ENCODE data around the gene KCNS3. TPM values are rescaled to one million over a fixed set of nuclear protein-coding genes. Genes with fewer than 3 reads are reported as not detected.
"Not testable (repeated sequence)": the region's sequence is repeated elsewhere in the genome, so short reads cannot be mapped to it uniquely, and the experiment has no call there.

KCNS3 gene
- total RNA-seq, 2 experiments from 2014 or later: not detected

GRCh38 chr2:17936599-17936998 lies 58.1 kb downstream of the KCNS3 start:
- ChIA-PET POLR2A (no interaction called here), CTCF (no interaction called here)
- Mint-ChIP-seq H3K27me3 (no peaks in the 10 kb centered on the region), H3K9me3 (no peaks in the 10 kb centered on the region), H3K4me1 (no peaks in the 10 kb centered on the region), H3K36me3 (ENCODE audit: low read depth) (no peaks in the 10 kb centered on the region), H3K27ac (no peak overlapping the region), H3K4me3 (no peak overlapping the region)
- no peak for DNase-seq

GRCh38 chr2:17940091-17940630 lies 61.7 kb downstream of the KCNS3 start:
- POLR2A ChIA-PET: no interaction called here
- Mint-ChIP-seq H3K27ac (no peak overlapping the region), H3K9me3 (no peaks in the 10 kb centered on the region), H3K27me3 (no peaks in the 10 kb centered on the region), H3K4me3 (no peak overlapping the region), H3K36me3 (ENCODE audit: low read depth) (no peaks in the 10 kb centered on the region), H3K4me1 (no peaks in the 10 kb centered on the region)
- CTCF ChIA-PET: no interaction called here
- DNase-seq: no peak

GRCh38 chr2:17943444-17943843 lies 65.0 kb downstream of the KCNS3 start:
- no peaks in the 10 kb centered on the region for H3K9me3 Mint-ChIP-seq
- no peak for DNase-seq
- CTCF ChIA-PET: no interaction called here

GRCh38 chr2:17947113-17947512 lies 68.6 kb downstream of the KCNS3 start:
- no peak for DNase-seq
- Mint-ChIP-seq H3K4me1 (no peaks in the 10 kb centered on the region), H3K9me3 (no peaks in the 10 kb centered on the region), H3K27me3 (peaks cover 2% of the 10 kb centered on the region), H3K27ac (no peak overlapping the region), H3K4me3 (no peak overlapping the region), H3K36me3 (ENCODE audit: low read depth) (no peaks in the 10 kb centered on the region)
- ChIA-PET CTCF (no interaction called here), POLR2A (no interaction called here)

More at GRCh38 chr2:17943444-17943843, 65.0 kb downstream of the KCNS3 start:
- Mint-ChIP-seq H3K4me1 (no peaks in the 10 kb centered on the region), H3K4me3 (no peak overlapping the region), H3K36me3 (ENCODE audit: low read depth) (no peaks in the 10 kb centered on the region), H3K27ac (no peak overlapping the region), H3K27me3 (peaks cover 2% of the 10 kb centered on the region)
- POLR2A ChIA-PET: no interaction called here

GRCh38 chr2:17950006-17950405 lies 71.5 kb downstream of the KCNS3 start:
- Mint-ChIP-seq H3K27me3 (peaks cover 2% of the 10 kb centered on the region), H3K4me1 (no peaks in the 10 kb centered on the region), H3K9me3 (no peaks in the 10 kb centered on the region), H3K27ac (no peak overlapping the region), H3K36me3 (ENCODE audit: low read depth) (no peaks in the 10 kb centered on the region), H3K4me3 (no peak overlapping the region)
- DNase-seq: no peak
- CTCF ChIA-PET: no interaction called here
- POLR2A ChIA-PET: no interaction called here

- DNase-seq: no peak
- H3K36me3 Mint-ChIP-seq (ENCODE audit: low read depth): no peaks in the 10 kb centered on the region
- no peaks in the 10 kb centered on the region for H3K9me3 Mint-ChIP-seq
- CTCF ChIA-PET: no interaction called here
- no peaks in the 10 kb centered on the region for H3K27me3 Mint-ChIP-seq
- POLR2A ChIA-PET: no interaction called here
- H3K4me3 Mint-ChIP-seq: no peak overlapping the region
- no peak overlapping the region for H3K27ac Mint-ChIP-seq
- H3K4me1 Mint-ChIP-seq: no peaks in the 10 kb centered on the region
Observed at GRCh38 chr2:17951563-17951962, 73.1 kb downstream of the KCNS3 start.

GRCh38 chr2:17958466-17959092 lies 80.1 kb downstream of the KCNS3 start:
- Mint-ChIP-seq H3K4me3 (no peak overlapping the region), H3K27ac (no peak overlapping the region), H3K36me3 (ENCODE audit: low read depth) (no peaks in the 10 kb centered on the region), H3K4me1 (no peaks in the 10 kb centered on the region), H3K9me3 (peaks cover 3% of the 10 kb centered on the region), H3K27me3 (no peaks in the 10 kb centered on the region)
- DNase-seq: no peak
- CTCF ChIA-PET: no interaction called here
- POLR2A ChIA-PET: no interaction called here

GRCh38 chr2:17959356-17959755 lies 80.9 kb downstream of the KCNS3 start:
- H3K27ac Mint-ChIP-seq: no peak overlapping the region
- H3K4me1 Mint-ChIP-seq: no peaks in the 10 kb centered on the region
- no peak for DNase-seq
- ChIA-PET POLR2A (no interaction called here), CTCF (no interaction called here)
- peaks cover 3% of the 10 kb centered on the region for H3K9me3 Mint-ChIP-seq
- no peaks in the 10 kb centered on the region for H3K27me3 Mint-ChIP-seq
- no peaks in the 10 kb centered on the region for H3K36me3 Mint-ChIP-seq (ENCODE audit: low read depth)
- H3K4me3 Mint-ChIP-seq: no peak overlapping the region

- no peak for DNase-seq
- POLR2A ChIA-PET: no interaction called here
- no peak overlapping the region for H3K27ac Mint-ChIP-seq
- peaks cover 3% of the 10 kb centered on the region for H3K9me3 Mint-ChIP-seq
- no peaks in the 10 kb centered on the region for H3K27me3 Mint-ChIP-seq
- H3K4me3 Mint-ChIP-seq: no peak overlapping the region
- H3K36me3 Mint-ChIP-seq (ENCODE audit: low read depth): no peaks in the 10 kb centered on the region
- CTCF ChIA-PET: no interaction called here
- H3K4me1 Mint-ChIP-seq: no peaks in the 10 kb centered on the region
Observed at GRCh38 chr2:17959833-17960232, 81.4 kb downstream of the KCNS3 start.

GRCh38 chr2:17960925-17961324 lies 82.5 kb downstream of the KCNS3 start:
- POLR2A ChIA-PET: no interaction called here
- DNase-seq: no peak
- H3K9me3 Mint-ChIP-seq: peaks cover 3% of the 10 kb centered on the region
- no peaks in the 10 kb centered on the region for H3K36me3 Mint-ChIP-seq (ENCODE audit: low read depth)
- no peak overlapping the region for H3K27ac Mint-ChIP-seq
- H3K4me1 Mint-ChIP-seq: no peaks in the 10 kb centered on the region
- H3K27me3 Mint-ChIP-seq: no peaks in the 10 kb centered on the region
- CTCF ChIA-PET: no interaction called here
- H3K4me3 Mint-ChIP-seq: no peak overlapping the region

- no peaks in the 10 kb centered on the region for H3K27me3 Mint-ChIP-seq
- no peak for DNase-seq
- H3K4me3 Mint-ChIP-seq: no peak overlapping the region
- ChIA-PET CTCF (no interaction called here), POLR2A (no interaction called here)
- H3K4me1 Mint-ChIP-seq: no peaks in the 10 kb centered on the region
- H3K27ac Mint-ChIP-seq: no peak overlapping the region
- H3K36me3 Mint-ChIP-seq (ENCODE audit: low read depth): no peaks in the 10 kb centered on the region
- peaks cover 3% of the 10 kb centered on the region for H3K9me3 Mint-ChIP-seq
Observed at GRCh38 chr2:17961789-17962188, 83.3 kb downstream of the KCNS3 start.

- no peaks in the 10 kb centered on the region for H3K36me3 Mint-ChIP-seq (ENCODE audit: low read depth)
- H3K27me3 Mint-ChIP-seq: no peaks in the 10 kb centered on the region
- H3K27ac Mint-ChIP-seq: no peak overlapping the region
Observed at GRCh38 chr2:17962876-17963275, 84.4 kb downstream of the KCNS3 start.

GRCh38 chr2:17963571-17963970 lies 85.1 kb downstream of the KCNS3 start:
- H3K27ac Mint-ChIP-seq; H3K36me3 Mint-ChIP-seq (ENCODE audit: low read depth); CTCF ChIA-PET; H3K4me1 Mint-ChIP-seq; H3K27me3 Mint-ChIP-seq; H3K9me3 Mint-ChIP-seq; H3K4me3 Mint-ChIP-seq; DNase-seq; POLR2A ChIA-PET: not testable (repeated sequence)

More at GRCh38 chr2:17962876-17963275, 84.4 kb downstream of the KCNS3 start:
- no peaks in the 10 kb centered on the region for H3K4me1 Mint-ChIP-seq
- peaks cover 3% of the 10 kb centered on the region for H3K9me3 Mint-ChIP-seq
- no peak overlapping the region for H3K4me3 Mint-ChIP-seq
- ChIA-PET CTCF (no interaction called here), POLR2A (no interaction called here)
- no peak for DNase-seq

- CTCF ChIA-PET: no interaction called here
- POLR2A ChIA-PET: no interaction called here
- no peak overlapping the region for H3K27ac Mint-ChIP-seq
- no peak for DNase-seq
- H3K27me3 Mint-ChIP-seq: no peaks in the 10 kb centered on the region
- H3K4me1 Mint-ChIP-seq: no peaks in the 10 kb centered on the region
- peaks cover 3% of the 10 kb centered on the region for H3K9me3 Mint-ChIP-seq
- no peaks in the 10 kb centered on the region for H3K36me3 Mint-ChIP-seq (ENCODE audit: low read depth)
- H3K4me3 Mint-ChIP-seq: no peak overlapping the region
Observed at GRCh38 chr2:17965196-17965595, 86.7 kb downstream of the KCNS3 start.

Measured in activated CD4-positive, alpha-beta memory T cell treated with anti-CD3 and anti-CD28 coated beads, Interleukin-2, amount 10 ng/mL, durations not matched to agents 7 days and 5 days (primary cell).